Natural killer cell treated with Interleukin-12 subunit alpha and Interleukin-12 subunit beta and Interleukin-15 and Interleukin-18, amount 100 ng/mL, for 72 hours (primary cell): ENCODE data around the gene GSPT1. TPM values are rescaled to one million over a fixed set of nuclear protein-coding genes. Genes with fewer than 3 reads are reported as not detected.
"Not testable (repeated sequence)": the region's sequence is repeated elsewhere in the genome, so short reads cannot be mapped to it uniquely, and the experiment has no call there.

Experiments
- ATAC-seq, 2 donors: fragments of 150-1000 bp; cut with Tn5 transposase in 1 of 2; sonication (Bioruptor Pico), chemical (Tn5 transposase) in 1 of 2; 2 replicates each; pipeline ENCODE4 v1.10.0; 2021
- DNase-seq: peaks from one replicate; pipeline ENCODE4 v3.0.0; 2022; ENCODE audit warnings: low spot score
- H3K27ac Mint-ChIP-seq, 2 donors: 1 replicate in 1 of 2; 2 replicates in 1 of 2; pipeline ENCODE4 v1.8.0; 2022; ENCODE audit warnings: mixed read lengths in 2 of 2, mild to moderate bottlenecking in 1 of 2, moderate library complexity in 1 of 2
- H3K27me3 Mint-ChIP-seq, 2 donors: 1 replicate in 1 of 2; 2 replicates in 1 of 2; pipeline ENCODE4 v1.8.0; 2022; ENCODE audit warnings: mixed read lengths in 2 of 2
- H3K36me3 Mint-ChIP-seq: one replicate; pipeline ENCODE4 v1.8.0; 2022; ENCODE audit warnings: mixed read lengths
- H3K4me1 Mint-ChIP-seq, 2 donors: 1 replicate in 1 of 2; 2 replicates in 1 of 2; pipeline ENCODE4 v1.8.0; 2022; ENCODE audit warnings: low read depth in 2 of 2, mixed read lengths in 2 of 2, mild to moderate bottlenecking in 1 of 2
- H3K4me3 Mint-ChIP-seq: one replicate; pipeline ENCODE4 v1.8.0; 2022; ENCODE audit warnings: mixed read lengths
- H3K9me3 Mint-ChIP-seq: 2 replicates; pipeline ENCODE4 v1.8.0; 2022; ENCODE audit warnings: mixed read lengths
- total RNA-seq, 2 donors: library from RNA; stranded (reverse); gene quantifications; one replicate each; pipeline ENCODE4 v1.2.3, GENCODE V29; 2022

The GSPT1 gene
- total RNA-seq = 100 to 1,000 TPM; 127 to 175 TPM

- H3K4me3 Mint-ChIP-seq = peak within 1 kb of the TSS; percentile 92
- H3K36me3 Mint-ChIP-seq = peaks cover 19% of the 10 kb centered on the region
- DNase-seq = peak; percentile 100
- no peaks in the 10 kb centered on the region for H3K9me3 Mint-ChIP-seq
- H3K27me3 Mint-ChIP-seq = no peaks in the 10 kb centered on the region
- ATAC-seq = peak; percentile 97
- peak within 1 kb of the TSS; percentile 75 to 88 for H3K27ac Mint-ChIP-seq
- H3K4me1 Mint-ChIP-seq = peaks cover 28 to 33% of the 10 kb centered on the region in 2 donors
Measured at GRCh38 chr16:11915644-11916523, at the start of gene GSPT1. TSS of gene GSPT1 (minus strand) at chr16:11915956. CDS start at chr16:11915720, 236 bp downstream.

- H3K4me1 Mint-ChIP-seq = no peaks in the 10 kb centered on the region
- H3K36me3 Mint-ChIP-seq = no peaks in the 10 kb centered on the region
- H3K9me3 Mint-ChIP-seq = no peaks in the 10 kb centered on the region
- no peak within 1 kb of the TSS for H3K4me3 Mint-ChIP-seq
- no peaks in the 10 kb centered on the region for H3K27me3 Mint-ChIP-seq
- ATAC-seq = no peak
- no peak for DNase-seq
- no peak within 1 kb of the TSS for H3K27ac Mint-ChIP-seq
Measured at GRCh38 chr16:11964761-11965551, 49.2 kb upstream of the GSPT1 start, which contains the start of gene TNFRSF17. TSS of gene TNFRSF17 (plus strand) at chr16:11965210. CDS start at chr16:11965325, 115 bp downstream.

GRCh38 chr16:11963706-11964105, 48.0 kb upstream of the GSPT1 start:
- no peak overlapping the region for H3K4me3 Mint-ChIP-seq
- no peaks in the 10 kb centered on the region for H3K27me3 Mint-ChIP-seq
- no peak for ATAC-seq

GRCh38 chr16:11962978-11963377, 47.2 kb upstream of the GSPT1 start:
- not testable (repeated sequence) for H3K9me3 Mint-ChIP-seq, H3K27me3 Mint-ChIP-seq, H3K4me1 Mint-ChIP-seq, H3K4me3 Mint-ChIP-seq, DNase-seq, H3K27ac Mint-ChIP-seq, H3K36me3 Mint-ChIP-seq, ATAC-seq

More at GRCh38 chr16:11963706-11964105, 48.0 kb upstream of the GSPT1 start:
- Mint-ChIP-seq H3K27ac (no peak overlapping the region), H3K36me3 (no peaks in the 10 kb centered on the region), H3K4me1 (no peaks in the 10 kb centered on the region), H3K9me3 (no peaks in the 10 kb centered on the region)
- no peak for DNase-seq

- not testable (repeated sequence) for ATAC-seq, H3K4me1 Mint-ChIP-seq, H3K27ac Mint-ChIP-seq, H3K4me3 Mint-ChIP-seq, H3K27me3 Mint-ChIP-seq, DNase-seq, H3K36me3 Mint-ChIP-seq, H3K9me3 Mint-ChIP-seq
Measured at GRCh38 chr16:11962457-11962856, 46.7 kb upstream of the GSPT1 start.

- no peaks in the 10 kb centered on the region for H3K36me3 Mint-ChIP-seq
- H3K27ac Mint-ChIP-seq = no peak overlapping the region
- DNase-seq (no peak), ATAC-seq (no peak)
- no peaks in the 10 kb centered on the region for H3K9me3 Mint-ChIP-seq
- H3K4me1 Mint-ChIP-seq = no peaks in the 10 kb centered on the region
- no peak overlapping the region for H3K4me3 Mint-ChIP-seq
- H3K27me3 Mint-ChIP-seq = no peaks in the 10 kb centered on the region
Measured at GRCh38 chr16:11957591-11958395, 42.0 kb upstream of the GSPT1 start.

- Mint-ChIP-seq H3K9me3 (no peaks in the 10 kb centered on the region), H3K36me3 (no peaks in the 10 kb centered on the region), H3K4me1 (no peaks in the 10 kb centered on the region), H3K27ac (no peak overlapping the region), H3K4me3 (no peak overlapping the region), H3K27me3 (no peaks in the 10 kb centered on the region)
- no peak for ATAC-seq
- no peak for DNase-seq
Measured at GRCh38 chr16:11956558-11956957, 40.8 kb upstream of the GSPT1 start.

GRCh38 chr16:11955713-11956123, 40.0 kb upstream of the GSPT1 start:
- no peak for DNase-seq
- H3K9me3 Mint-ChIP-seq = no peaks in the 10 kb centered on the region
- no peak for ATAC-seq
- H3K27ac Mint-ChIP-seq = no peak overlapping the region
- H3K36me3 Mint-ChIP-seq = no peaks in the 10 kb centered on the region
- no peaks in the 10 kb centered on the region for H3K27me3 Mint-ChIP-seq
- H3K4me3 Mint-ChIP-seq = no peak overlapping the region
- H3K4me1 Mint-ChIP-seq = no peaks in the 10 kb centered on the region

GRCh38 chr16:11953576-11953975, 37.8 kb upstream of the GSPT1 start:
- H3K4me1 Mint-ChIP-seq, H3K36me3 Mint-ChIP-seq, H3K9me3 Mint-ChIP-seq, H3K27me3 Mint-ChIP-seq, H3K4me3 Mint-ChIP-seq, H3K27ac Mint-ChIP-seq, ATAC-seq, DNase-seq: not testable (repeated sequence)

GRCh38 chr16:11950388-11950787, 34.6 kb upstream of the GSPT1 start:
- no peak for ATAC-seq
- no peak overlapping the region for H3K27ac Mint-ChIP-seq

GRCh38 chr16:11949527-11949926, 33.8 kb upstream of the GSPT1 start:
- H3K4me3 Mint-ChIP-seq = no peak overlapping the region
- H3K9me3 Mint-ChIP-seq = no peaks in the 10 kb centered on the region
- H3K4me1 Mint-ChIP-seq = no peaks in the 10 kb centered on the region
- no peak overlapping the region for H3K27ac Mint-ChIP-seq
- peak in 1 of 2 donors; percentile 48 for ATAC-seq
- no peaks in the 10 kb centered on the region for H3K27me3 Mint-ChIP-seq
- no peak for DNase-seq
- no peaks in the 10 kb centered on the region for H3K36me3 Mint-ChIP-seq

More at GRCh38 chr16:11950388-11950787, 34.6 kb upstream of the GSPT1 start:
- H3K36me3 Mint-ChIP-seq = no peaks in the 10 kb centered on the region
- H3K27me3 Mint-ChIP-seq = no peaks in the 10 kb centered on the region
- DNase-seq = no peak
- no peaks in the 10 kb centered on the region for H3K4me1 Mint-ChIP-seq
- no peaks in the 10 kb centered on the region for H3K9me3 Mint-ChIP-seq
- H3K4me3 Mint-ChIP-seq = no peak overlapping the region

- Mint-ChIP-seq H3K36me3 (no peaks in the 10 kb centered on the region), H3K4me1 (no peaks in the 10 kb centered on the region), H3K9me3 (no peaks in the 10 kb centered on the region), H3K27me3 (no peaks in the 10 kb centered on the region), H3K27ac (no peak overlapping the region), H3K4me3 (no peak overlapping the region)
- ATAC-seq = no peak
- DNase-seq = no peak
Measured at GRCh38 chr16:11948819-11949218, 33.1 kb upstream of the GSPT1 start.

- H3K9me3 Mint-ChIP-seq = no peaks in the 10 kb centered on the region
- DNase-seq = no peak
Measured at GRCh38 chr16:11946433-11946832, 30.7 kb upstream of the GSPT1 start.

More at GRCh38 chr16:11946433-11946832, 30.7 kb upstream of the GSPT1 start:
- no peak overlapping the region for H3K27ac Mint-ChIP-seq
- no peaks in the 10 kb centered on the region for H3K36me3 Mint-ChIP-seq
- H3K4me1 Mint-ChIP-seq = no peaks in the 10 kb centered on the region
- no peak overlapping the region for H3K4me3 Mint-ChIP-seq
- ATAC-seq = no peak
- no peaks in the 10 kb centered on the region for H3K27me3 Mint-ChIP-seq
